Measurements from ENCODE around the gene KRT3. TPM values are rescaled to one million over a fixed set of nuclear protein-coding genes. Genes with fewer than 3 reads are reported as not detected.

The KRT3 gene
- total RNA-seq, 1 experiment from 2014 or later: not detected

DNA sequence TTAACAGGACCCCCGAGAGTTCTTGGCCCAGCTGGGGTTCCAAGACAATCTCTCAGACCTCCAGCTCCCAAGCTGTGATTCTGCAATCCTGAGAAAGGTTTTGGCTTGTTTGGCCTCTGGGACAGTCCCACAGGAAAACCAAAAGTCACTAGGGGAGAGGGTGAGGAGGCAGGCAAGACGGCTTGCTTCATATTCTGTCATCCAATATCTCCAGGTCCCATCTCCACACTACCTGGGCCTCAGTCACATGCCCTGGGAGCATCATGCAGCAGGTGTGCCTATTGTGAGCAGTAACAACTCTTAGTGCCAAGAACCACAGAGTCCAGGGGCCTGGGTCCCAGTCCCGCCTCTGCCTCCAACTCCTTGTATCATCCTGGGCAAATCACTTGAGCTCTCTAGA lies 36.5 kb upstream of the KRT3 start (continued):
- TF ChIP-seq, protein P1, sequence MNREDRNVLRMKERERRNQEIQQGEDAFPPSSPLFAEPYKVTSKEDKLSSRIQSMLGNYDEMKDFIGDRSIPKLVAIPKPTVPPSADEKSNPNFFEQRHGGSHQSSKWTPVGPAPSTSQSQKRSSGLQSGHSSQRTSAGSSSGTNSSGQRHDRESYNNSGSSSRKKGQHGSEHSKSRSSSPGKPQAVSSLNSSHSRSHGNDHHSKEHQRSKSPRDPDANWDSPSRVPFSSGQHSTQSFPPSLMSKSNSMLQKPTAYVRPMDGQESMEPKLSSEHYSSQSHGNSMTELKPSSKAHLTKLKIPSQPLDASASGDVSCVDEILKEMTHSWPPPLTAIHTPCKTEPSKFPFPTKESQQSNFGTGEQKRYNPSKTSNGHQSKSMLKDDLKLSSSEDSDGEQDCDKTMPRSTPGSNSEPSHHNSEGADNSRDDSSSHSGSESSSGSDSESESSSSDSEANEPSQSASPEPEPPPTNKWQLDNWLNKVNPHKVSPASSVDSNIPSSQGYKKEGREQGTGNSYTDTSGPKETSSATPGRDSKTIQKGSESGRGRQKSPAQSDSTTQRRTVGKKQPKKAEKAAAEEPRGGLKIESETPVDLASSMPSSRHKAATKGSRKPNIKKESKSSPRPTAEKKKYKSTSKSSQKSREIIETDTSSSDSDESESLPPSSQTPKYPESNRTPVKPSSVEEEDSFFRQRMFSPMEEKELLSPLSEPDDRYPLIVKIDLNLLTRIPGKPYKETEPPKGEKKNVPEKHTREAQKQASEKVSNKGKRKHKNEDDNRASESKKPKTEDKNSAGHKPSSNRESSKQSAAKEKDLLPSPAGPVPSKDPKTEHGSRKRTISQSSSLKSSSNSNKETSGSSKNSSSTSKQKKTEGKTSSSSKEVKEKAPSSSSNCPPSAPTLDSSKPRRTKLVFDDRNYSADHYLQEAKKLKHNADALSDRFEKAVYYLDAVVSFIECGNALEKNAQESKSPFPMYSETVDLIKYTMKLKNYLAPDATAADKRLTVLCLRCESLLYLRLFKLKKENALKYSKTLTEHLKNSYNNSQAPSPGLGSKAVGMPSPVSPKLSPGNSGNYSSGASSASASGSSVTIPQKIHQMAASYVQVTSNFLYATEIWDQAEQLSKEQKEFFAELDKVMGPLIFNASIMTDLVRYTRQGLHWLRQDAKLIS (CRISPR knock-in tag; IDR thresholded peaks at IDR 0.05; ENCODE audit: borderline replicate concordance): no peak
- TF ChIP-seq, protein P2, sequence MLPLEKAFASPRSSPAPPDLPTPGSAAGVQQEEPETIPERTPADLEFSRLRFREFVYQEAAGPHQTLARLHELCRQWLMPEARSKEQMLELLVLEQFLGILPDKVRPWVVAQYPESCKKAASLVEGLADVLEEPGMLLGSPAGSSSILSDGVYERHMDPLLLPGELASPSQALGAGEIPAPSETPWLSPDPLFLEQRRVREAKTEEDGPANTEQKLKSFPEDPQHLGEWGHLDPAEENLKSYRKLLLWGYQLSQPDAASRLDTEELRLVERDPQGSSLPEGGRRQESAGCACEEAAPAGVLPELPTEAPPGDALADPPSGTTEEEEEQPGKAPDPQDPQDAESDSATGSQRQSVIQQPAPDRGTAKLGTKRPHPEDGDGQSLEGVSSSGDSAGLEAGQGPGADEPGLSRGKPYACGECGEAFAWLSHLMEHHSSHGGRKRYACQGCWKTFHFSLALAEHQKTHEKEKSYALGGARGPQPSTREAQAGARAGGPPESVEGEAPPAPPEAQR (CRISPR knock-in tag; IDR thresholded peaks at IDR 0.05): no peak
- TF ChIP-seq NR3C1 (CRISPR knock-in tag; conservative IDR thresholded peaks at IDR 0.05; ENCODE audit: low read depth) (no peak), CREM (CRISPR knock-in tag; IDR thresholded peaks at IDR 0.05) (no peak), ZNF138 (CRISPR knock-in tag; conservative IDR thresholded peaks at IDR 0.05) (no peak)

DNA sequence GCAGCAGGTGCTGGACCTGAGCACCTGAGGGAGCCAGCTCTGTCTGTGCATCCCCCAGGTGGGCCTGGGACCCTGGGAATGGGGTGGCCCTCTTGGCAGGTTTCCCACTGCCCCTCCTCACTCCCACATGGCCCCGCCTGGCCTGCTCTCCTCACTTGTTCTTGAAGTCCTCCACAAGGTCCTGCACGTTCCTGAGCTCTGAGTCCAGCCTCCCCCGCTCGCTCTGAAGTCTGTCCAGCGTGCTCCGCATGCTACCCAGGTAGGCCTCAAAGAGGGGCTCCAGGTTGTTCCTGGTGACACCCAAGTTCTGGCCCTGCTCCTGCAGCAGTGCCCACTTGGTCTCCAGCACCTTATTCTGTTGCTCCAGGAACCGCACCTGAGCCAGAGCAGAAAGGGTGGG lies 35.3 kb upstream of the KRT3 start:
- TF ChIP-seq CBFB (CRISPR knock-in tag; IDR thresholded peaks at IDR 0.05; ENCODE audit: low read depth) (no peak), ZNF423 (CRISPR knock-in tag; IDR thresholded peaks at IDR 0.05) (no peak), HMGA2 (CRISPR knock-in tag; IDR thresholded peaks at IDR 0.05) (no peak), ELF4 (CRISPR knock-in tag; IDR thresholded peaks at IDR 0.05; ENCODE audit: low read depth) (no peak), SMAD3 (CRISPR knock-in tag; IDR thresholded peaks at IDR 0.05; ENCODE audit: borderline replicate concordance) (no peak), ETV6 (CRISPR knock-in tag; IDR thresholded peaks at IDR 0.05) (no peak), NFYB (CRISPR knock-in tag; conservative IDR thresholded peaks at IDR 0.05; ENCODE audit: low read depth) (no peak), ZNF232 (CRISPR knock-in tag; IDR thresholded peaks at IDR 0.05) (no peak)
- TF ChIP-seq, protein P3, sequence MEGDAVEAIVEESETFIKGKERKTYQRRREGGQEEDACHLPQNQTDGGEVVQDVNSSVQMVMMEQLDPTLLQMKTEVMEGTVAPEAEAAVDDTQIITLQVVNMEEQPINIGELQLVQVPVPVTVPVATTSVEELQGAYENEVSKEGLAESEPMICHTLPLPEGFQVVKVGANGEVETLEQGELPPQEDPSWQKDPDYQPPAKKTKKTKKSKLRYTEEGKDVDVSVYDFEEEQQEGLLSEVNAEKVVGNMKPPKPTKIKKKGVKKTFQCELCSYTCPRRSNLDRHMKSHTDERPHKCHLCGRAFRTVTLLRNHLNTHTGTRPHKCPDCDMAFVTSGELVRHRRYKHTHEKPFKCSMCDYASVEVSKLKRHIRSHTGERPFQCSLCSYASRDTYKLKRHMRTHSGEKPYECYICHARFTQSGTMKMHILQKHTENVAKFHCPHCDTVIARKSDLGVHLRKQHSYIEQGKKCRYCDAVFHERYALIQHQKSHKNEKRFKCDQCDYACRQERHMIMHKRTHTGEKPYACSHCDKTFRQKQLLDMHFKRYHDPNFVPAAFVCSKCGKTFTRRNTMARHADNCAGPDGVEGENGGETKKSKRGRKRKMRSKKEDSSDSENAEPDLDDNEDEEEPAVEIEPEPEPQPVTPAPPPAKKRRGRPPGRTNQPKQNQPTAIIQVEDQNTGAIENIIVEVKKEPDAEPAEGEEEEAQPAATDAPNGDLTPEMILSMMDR (IDR thresholded peaks at IDR 0.05): no peak
- TF ChIP-seq, protein P4, sequence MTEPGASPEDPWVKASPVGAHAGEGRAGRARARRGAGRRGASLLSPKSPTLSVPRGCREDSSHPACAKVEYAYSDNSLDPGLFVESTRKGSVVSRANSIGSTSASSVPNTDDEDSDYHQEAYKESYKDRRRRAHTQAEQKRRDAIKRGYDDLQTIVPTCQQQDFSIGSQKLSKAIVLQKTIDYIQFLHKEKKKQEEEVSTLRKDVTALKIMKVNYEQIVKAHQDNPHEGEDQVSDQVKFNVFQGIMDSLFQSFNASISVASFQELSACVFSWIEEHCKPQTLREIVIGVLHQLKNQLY (CRISPR knock-in tag; IDR thresholded peaks at IDR 0.05): no peak
- TF ChIP-seq, protein P5, sequence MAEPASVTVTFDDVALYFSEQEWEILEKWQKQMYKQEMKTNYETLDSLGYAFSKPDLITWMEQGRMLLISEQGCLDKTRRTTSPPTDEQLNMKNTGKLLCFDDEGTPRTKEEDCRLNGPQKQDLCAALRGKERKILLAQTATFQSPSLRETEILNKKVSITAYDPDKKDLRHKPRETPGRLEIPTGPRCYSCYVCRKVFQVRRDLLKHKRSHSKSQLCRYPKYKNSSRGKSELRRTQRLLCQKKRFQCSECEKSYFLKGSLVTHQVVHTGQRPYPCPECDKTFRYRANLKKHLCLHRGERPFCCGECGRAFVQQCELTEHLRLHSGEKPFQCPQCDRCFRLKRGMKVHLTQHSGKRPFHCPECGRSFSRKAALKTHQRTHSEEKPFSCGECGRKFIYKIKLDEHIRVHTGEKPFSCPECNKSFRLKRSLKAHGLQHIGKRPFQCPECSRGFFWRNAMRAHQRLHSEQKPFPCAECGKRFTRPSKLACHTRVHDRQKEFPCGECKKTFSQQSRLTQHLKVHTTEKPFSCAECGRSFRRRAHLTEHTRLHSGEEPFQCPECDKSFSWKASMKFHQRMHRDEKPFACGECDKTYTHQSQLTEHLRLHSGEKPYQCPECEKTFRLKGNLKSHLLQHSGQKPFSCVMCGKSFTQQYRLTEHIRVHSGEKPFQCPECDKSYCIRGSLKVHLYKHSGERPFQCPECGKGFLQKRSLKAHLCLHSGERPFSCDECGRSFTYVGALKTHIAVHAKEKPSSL (CRISPR knock-in tag; conservative IDR thresholded peaks at IDR 0.05): no peak
- TF ChIP-seq, protein P6, sequence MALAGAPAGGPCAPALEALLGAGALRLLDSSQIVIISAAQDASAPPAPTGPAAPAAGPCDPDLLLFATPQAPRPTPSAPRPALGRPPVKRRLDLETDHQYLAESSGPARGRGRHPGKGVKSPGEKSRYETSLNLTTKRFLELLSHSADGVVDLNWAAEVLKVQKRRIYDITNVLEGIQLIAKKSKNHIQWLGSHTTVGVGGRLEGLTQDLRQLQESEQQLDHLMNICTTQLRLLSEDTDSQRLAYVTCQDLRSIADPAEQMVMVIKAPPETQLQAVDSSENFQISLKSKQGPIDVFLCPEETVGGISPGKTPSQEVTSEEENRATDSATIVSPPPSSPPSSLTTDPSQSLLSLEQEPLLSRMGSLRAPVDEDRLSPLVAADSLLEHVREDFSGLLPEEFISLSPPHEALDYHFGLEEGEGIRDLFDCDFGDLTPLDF (CRISPR knock-in tag; IDR thresholded peaks at IDR 0.05): no peak
- DNase-seq (ENCODE audit: low spot score) (no peak), ATAC-seq (no peak)
- CTCF ChIA-PET: interaction anchor here (0.6 to 1.0 kb wide), 3 partner anchors 34 to 150 kb away, joined by 3 read pairs; no protein-coding TSS in a partner anchor
- Mint-ChIP-seq H3K27me3 (ENCODE audit: low read depth) (no peaks in the 10 kb centered on the region; the same call in 1 of the 2 replicates), H3K27ac (no peak overlapping the region), H3K4me3 (no peak overlapping the region), H3K4me1 (peaks cover 7% of the 10 kb centered on the region), H3K36me3 (no peaks in the 10 kb centered on the region), H3K9me3 (peaks cover 6% of the 10 kb centered on the region)
- POLR2A ChIA-PET: no interaction called here

Data from WTC11 (cell line).